HEK293 (cell line): Measurements from ENCODE around the gene PCNX4.

Experiments used
- BCL6B ChIP-seq: fragments of 450-650 bp; formaldehyde crosslinking; IDR thresholded peaks from 2 replicates; pipeline ENCODE4 v1.5.1; 2017; ENCODE audit warnings: missing biosample characterization, missing genetic modification characterization
- GLI4 ChIP-seq: fragments of 450-650 bp; formaldehyde crosslinking; IDR thresholded peaks from 2 replicates; pipeline ENCODE4 v1.5.1; 2016; ENCODE audit warnings: missing biosample characterization, missing genetic modification characterization
- TSHZ1 ChIP-seq: fragments of 450-650 bp; formaldehyde crosslinking; IDR thresholded peaks from 2 replicates; pipeline ENCODE4 v1.5.1; 2016; ENCODE audit warnings: missing biosample characterization, missing genetic modification characterization, borderline replicate concordance
- ZEB2 ChIP-seq: fragments of 450-650 bp; formaldehyde crosslinking; IDR thresholded peaks from 2 replicates; pipeline ENCODE4 v1.5.1; 2016; ENCODE audit warnings: missing biosample characterization, missing genetic modification characterization
- ZNF449 ChIP-seq: fragments of 450-650 bp; formaldehyde crosslinking; IDR thresholded peaks from 2 replicates; pipeline ENCODE4 v1.5.1; 2017; ENCODE audit warnings: missing biosample characterization, mild to moderate bottlenecking, missing genetic modification characterization, moderate library complexity
- ZNF473 ChIP-seq: fragments of 450-650 bp; formaldehyde crosslinking; IDR thresholded peaks from 2 replicates; pipeline ENCODE4 v1.5.1; 2017; ENCODE audit warnings: missing biosample characterization, missing genetic modification characterization
- ZNF518A ChIP-seq: fragments of 450-650 bp; formaldehyde crosslinking; conservative IDR thresholded peaks from 2 replicates; pipeline ENCODE4 v1.5.1; 2016; ENCODE audit warnings: low read depth, missing biosample characterization, missing genetic modification characterization
- ZNF768 ChIP-seq: fragments of 450-650 bp; formaldehyde crosslinking; IDR thresholded peaks from 2 replicates; pipeline ENCODE4 v1.5.1; 2018; ENCODE audit warnings: missing biosample characterization, mild to moderate bottlenecking, missing genetic modification characterization
- TF ChIP-seq, protein P1 (sequence below): fragments of 450-650 bp; formaldehyde crosslinking; IDR thresholded peaks from 2 replicates; pipeline ENCODE4 v1.5.1; 2016; ENCODE audit warnings: missing biosample characterization, missing genetic modification characterization, borderline replicate concordance
- TF ChIP-seq, protein P2 (sequence below): fragments of 450-650 bp; formaldehyde crosslinking; IDR thresholded peaks from 2 replicates; pipeline ENCODE4 v1.5.1; 2017; ENCODE audit warnings: missing biosample characterization, missing genetic modification characterization
- TF ChIP-seq, protein P3 (sequence below): fragments of 450-650 bp; formaldehyde crosslinking; IDR thresholded peaks from 2 replicates; pipeline ENCODE4 v1.5.1; 2016; ENCODE audit warnings: missing biosample characterization, missing genetic modification characterization
- TF ChIP-seq, protein P4 (sequence below): fragments of 450-650 bp; IDR thresholded peaks from 2 replicates; pipeline ENCODE4 v1.5.1; 2018; ENCODE audit warnings: missing biosample characterization, mild to moderate bottlenecking, missing genetic modification characterization

Gene PCNX4

DNA sequence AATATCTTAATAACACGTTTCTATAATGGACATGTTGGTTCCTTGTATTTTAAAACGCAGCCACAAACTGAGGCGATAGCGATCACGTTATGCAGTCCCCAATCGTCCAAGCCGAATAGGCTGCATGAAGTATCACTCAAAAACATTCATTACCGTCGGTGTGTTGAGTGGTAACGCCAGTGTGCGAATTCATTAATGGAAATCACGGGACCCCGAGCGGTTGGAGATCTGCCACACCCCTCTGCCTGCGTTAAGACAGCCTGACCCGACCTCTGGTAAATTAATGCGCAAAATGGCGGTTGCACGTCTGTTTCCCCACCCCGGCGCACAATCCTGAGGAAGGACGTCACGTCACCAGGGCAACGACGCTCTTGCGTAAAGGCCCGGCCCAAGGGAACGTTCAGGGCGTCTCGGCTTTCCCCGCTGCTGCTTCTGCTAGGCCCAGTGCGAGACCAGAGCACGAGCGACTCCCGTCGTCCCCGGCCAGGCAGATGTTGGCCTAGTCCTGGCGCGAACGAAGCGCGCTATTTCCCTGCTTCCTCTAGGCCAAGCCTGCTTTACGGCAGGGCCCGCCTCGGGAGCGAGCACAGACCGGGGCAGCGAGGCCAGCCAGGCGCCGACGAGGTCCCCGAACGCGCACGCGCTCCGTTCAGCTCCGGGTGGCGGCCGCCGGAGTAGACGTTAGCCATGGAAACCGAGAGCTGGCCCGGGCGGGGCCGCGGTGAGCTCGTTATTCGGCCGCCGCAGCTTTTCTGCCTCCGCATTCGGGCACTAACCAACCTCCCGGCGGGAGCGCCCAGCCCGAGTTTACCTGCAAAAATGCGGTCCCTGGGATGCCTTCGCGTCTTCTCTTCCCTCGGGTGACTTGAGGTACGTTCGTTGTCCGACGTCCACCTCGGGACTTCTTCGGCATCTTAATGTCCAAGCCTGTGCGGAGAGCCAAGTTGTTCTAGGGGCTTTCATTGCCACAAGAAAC, at the start of gene PCNX4 (continued):
- TF ChIP-seq ZNF518A (tag by site-specific recombination) (no peak), ZNF768 (no peak), GLI4 (tag by site-specific recombination) (no peak), TSHZ1 (tag by site-specific recombination) (0 out of 2 replicates have a peak, but pooled peaks have one; percentile 5), ZNF449 (tag by site-specific recombination) (no peak), ZEB2 (peak; percentile 74; the same call in 1 of the 2 replicates), BCL6B (tag by site-specific recombination) (no peak), ZNF473 (no peak)
- TF ChIP-seq, protein P1, sequence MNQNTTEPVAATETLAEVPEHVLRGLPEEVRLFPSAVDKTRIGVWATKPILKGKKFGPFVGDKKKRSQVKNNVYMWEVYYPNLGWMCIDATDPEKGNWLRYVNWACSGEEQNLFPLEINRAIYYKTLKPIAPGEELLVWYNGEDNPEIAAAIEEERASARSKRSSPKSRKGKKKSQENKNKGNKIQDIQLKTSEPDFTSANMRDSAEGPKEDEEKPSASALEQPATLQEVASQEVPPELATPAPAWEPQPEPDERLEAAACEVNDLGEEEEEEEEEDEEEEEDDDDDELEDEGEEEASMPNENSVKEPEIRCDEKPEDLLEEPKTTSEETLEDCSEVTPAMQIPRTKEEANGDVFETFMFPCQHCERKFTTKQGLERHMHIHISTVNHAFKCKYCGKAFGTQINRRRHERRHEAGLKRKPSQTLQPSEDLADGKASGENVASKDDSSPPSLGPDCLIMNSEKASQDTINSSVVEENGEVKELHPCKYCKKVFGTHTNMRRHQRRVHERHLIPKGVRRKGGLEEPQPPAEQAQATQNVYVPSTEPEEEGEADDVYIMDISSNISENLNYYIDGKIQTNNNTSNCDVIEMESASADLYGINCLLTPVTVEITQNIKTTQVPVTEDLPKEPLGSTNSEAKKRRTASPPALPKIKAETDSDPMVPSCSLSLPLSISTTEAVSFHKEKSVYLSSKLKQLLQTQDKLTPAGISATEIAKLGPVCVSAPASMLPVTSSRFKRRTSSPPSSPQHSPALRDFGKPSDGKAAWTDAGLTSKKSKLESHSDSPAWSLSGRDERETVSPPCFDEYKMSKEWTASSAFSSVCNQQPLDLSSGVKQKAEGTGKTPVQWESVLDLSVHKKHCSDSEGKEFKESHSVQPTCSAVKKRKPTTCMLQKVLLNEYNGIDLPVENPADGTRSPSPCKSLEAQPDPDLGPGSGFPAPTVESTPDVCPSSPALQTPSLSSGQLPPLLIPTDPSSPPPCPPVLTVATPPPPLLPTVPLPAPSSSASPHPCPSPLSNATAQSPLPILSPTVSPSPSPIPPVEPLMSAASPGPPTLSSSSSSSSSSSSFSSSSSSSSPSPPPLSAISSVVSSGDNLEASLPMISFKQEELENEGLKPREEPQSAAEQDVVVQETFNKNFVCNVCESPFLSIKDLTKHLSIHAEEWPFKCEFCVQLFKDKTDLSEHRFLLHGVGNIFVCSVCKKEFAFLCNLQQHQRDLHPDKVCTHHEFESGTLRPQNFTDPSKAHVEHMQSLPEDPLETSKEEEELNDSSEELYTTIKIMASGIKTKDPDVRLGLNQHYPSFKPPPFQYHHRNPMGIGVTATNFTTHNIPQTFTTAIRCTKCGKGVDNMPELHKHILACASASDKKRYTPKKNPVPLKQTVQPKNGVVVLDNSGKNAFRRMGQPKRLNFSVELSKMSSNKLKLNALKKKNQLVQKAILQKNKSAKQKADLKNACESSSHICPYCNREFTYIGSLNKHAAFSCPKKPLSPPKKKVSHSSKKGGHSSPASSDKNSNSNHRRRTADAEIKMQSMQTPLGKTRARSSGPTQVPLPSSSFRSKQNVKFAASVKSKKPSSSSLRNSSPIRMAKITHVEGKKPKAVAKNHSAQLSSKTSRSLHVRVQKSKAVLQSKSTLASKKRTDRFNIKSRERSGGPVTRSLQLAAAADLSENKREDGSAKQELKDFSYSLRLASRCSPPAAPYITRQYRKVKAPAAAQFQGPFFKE (tag by site-specific recombination), result no peak
- TF ChIP-seq, protein P2, sequence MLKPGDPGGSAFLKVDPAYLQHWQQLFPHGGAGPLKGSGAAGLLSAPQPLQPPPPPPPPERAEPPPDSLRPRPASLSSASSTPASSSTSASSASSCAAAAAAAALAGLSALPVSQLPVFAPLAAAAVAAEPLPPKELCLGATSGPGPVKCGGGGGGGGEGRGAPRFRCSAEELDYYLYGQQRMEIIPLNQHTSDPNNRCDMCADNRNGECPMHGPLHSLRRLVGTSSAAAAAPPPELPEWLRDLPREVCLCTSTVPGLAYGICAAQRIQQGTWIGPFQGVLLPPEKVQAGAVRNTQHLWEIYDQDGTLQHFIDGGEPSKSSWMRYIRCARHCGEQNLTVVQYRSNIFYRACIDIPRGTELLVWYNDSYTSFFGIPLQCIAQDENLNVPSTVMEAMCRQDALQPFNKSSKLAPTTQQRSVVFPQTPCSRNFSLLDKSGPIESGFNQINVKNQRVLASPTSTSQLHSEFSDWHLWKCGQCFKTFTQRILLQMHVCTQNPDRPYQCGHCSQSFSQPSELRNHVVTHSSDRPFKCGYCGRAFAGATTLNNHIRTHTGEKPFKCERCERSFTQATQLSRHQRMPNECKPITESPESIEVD (tag by site-specific recombination), result no peak
- TF ChIP-seq, protein P3, sequence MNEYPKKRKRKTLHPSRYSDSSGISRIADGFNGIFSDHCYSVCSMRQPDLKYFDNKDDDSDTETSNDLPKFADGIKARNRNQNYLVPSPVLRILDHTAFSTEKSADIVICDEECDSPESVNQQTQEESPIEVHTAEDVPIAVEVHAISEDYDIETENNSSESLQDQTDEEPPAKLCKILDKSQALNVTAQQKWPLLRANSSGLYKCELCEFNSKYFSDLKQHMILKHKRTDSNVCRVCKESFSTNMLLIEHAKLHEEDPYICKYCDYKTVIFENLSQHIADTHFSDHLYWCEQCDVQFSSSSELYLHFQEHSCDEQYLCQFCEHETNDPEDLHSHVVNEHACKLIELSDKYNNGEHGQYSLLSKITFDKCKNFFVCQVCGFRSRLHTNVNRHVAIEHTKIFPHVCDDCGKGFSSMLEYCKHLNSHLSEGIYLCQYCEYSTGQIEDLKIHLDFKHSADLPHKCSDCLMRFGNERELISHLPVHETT (tag by site-specific recombination), result no peak
- TF ChIP-seq, protein P4, sequence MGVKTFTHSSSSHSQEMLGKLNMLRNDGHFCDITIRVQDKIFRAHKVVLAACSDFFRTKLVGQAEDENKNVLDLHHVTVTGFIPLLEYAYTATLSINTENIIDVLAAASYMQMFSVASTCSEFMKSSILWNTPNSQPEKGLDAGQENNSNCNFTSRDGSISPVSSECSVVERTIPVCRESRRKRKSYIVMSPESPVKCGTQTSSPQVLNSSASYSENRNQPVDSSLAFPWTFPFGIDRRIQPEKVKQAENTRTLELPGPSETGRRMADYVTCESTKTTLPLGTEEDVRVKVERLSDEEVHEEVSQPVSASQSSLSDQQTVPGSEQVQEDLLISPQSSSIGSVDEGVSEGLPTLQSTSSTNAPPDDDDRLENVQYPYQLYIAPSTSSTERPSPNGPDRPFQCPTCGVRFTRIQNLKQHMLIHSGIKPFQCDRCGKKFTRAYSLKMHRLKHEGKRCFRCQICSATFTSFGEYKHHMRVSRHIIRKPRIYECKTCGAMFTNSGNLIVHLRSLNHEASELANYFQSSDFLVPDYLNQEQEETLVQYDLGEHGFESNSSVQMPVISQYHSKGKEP (tag by site-specific recombination), result no peak
